Activated CD4-positive, alpha-beta T cell treated with anti-CD3 and anti-CD28 coated beads, Interleukin-2, amount 50 U/mL, for 16 hours (primary cell): ENCODE measurements around the gene PCDHA1.
"Not testable (repeated sequence)": the region's sequence is repeated elsewhere in the genome, so short reads cannot be mapped to it uniquely, and the experiment has no call there.

Experiments
- DNase-seq: peaks from one replicate; pipeline ENCODE4 v3.0.0-alpha.2; 2020

Gene PCDHA1

DNA sequence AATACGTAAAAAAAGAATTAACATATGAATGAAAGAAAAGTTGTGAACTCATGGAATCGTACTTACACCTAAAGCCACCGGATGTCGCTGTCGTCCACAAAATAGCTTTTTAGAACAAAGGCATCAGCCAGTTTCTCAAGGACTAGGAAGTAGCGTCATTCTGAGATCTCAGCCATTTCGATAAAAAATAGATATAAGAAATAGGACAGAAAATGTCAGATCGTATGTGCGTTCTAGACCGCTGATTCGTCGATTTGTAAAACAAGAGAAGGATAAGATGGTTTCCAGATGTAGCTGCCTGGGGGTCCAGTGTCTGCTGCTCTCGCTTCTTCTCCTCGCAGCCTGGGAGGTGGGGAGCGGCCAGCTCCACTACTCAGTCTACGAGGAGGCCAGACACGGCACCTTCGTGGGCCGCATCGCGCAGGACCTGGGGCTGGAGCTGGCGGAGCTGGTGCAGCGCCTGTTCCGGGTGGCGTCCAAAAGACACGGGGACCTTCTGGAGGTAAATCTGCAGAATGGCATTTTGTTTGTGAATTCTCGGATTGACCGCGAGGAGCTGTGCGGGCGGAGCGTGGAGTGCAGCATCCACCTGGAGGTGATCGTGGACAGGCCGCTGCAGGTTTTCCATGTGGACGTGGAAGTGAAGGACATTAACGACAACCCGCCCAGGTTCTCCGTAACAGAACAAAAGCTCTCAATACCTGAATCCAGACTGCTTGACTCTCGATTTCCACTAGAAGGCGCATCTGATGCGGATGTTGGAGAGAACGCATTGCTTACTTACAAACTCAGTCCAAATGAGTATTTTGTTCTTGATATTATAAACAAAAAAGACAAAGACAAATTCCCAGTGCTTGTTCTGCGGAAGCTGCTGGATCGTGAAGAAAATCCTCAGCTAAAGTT is 70.1 kb downstream of the PCDHA1 start, which contains the start of gene PCDHA10:
Gene PCDHA10 (plus strand): TSS at position 126 of the 903 bp plus-strand sequence. CDS start 152 bp downstream, at position 278.
- DNase-seq: no peak

DNA sequence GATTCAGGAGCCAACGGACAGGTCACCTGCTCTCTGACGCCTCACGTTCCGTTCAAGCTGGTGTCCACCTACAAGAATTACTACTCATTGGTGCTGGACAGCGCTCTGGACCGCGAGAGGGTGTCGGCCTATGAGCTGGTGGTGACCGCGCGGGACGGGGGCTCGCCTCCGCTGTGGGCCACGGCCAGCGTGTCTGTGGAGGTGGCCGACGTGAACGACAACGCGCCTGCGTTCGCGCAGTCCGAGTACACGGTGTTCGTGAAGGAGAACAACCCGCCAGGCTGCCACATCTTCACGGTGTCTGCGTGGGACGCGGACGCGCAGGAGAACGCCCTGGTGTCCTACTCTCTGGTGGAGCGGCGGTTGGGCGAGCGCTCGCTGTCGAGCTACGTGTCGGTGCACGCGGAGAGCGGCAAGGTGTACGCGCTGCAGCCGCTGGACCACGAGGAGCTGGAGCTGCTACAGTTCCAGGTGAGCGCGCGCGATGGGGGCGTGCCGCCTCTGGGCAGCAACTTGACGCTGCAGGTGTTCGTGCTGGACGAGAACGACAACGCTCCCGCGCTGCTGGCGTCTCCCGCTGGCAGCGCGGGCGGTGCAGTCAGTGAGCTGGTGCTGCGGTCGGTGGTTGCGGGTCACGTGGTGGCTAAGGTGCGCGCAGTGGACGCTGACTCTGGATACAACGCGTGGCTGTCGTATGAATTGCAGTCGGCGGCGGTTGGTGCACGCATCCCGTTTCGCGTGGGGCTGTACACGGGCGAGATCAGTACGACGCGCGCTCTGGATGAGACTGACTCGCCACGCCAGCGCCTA is 71.4 kb downstream of the PCDHA1 start:
- no peak for DNase-seq

DNA sequence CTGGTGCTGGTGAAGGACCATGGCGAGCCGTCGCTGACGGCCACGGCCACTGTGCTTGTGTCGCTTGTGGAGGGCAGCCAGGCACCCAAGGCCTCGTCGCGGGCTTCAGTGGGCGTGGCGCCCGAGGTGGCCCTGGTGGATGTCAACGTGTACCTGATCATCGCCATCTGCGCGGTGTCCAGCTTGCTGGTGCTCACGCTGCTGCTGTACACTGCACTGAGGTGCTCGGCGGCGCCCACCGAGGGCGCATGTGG is 72.0 kb downstream of the PCDHA1 start:
- no peak for DNase-seq

DNA sequence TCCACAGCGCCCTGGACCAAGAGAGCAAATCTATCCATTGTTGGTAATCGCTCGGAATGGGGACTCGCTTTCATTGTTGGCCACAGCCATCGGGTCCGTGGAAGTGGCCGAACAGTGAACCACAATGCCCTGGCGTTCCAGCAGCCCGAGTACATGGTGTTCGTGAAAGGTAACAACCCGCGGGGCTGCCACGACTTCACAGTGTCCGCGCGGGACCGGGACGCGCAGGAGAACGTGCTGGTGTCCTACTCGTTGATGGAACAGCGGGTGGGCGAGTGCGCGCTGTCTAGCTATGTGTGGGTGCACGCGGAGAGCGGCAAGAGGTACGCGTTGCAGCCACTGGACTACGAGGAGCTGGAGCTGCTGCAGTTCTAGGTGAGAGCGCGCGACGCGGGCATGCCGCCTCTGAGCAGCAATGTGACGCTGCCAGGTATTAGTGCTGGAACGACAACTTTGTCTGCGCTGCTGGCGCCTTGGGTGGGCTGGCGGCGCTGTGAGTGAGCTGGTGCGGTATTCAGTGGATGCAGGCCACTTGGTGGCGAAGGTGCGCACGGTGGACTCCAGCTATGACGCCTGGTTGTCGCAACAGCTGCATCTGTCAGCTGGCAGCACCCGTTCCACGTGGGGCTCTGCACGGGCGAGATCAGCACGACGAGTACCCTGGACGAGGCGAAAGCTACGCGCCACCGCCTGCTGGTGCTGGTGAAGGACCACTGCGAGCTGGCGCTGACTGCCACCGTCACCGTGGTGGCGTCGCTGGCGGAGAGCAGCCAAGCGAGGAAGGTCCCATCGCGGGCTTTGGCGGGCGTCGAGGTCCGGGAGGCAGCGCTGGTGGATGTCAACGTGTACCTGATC is 76.7 kb downstream of the PCDHA1 start:
- DNase-seq: no peak

DNA sequence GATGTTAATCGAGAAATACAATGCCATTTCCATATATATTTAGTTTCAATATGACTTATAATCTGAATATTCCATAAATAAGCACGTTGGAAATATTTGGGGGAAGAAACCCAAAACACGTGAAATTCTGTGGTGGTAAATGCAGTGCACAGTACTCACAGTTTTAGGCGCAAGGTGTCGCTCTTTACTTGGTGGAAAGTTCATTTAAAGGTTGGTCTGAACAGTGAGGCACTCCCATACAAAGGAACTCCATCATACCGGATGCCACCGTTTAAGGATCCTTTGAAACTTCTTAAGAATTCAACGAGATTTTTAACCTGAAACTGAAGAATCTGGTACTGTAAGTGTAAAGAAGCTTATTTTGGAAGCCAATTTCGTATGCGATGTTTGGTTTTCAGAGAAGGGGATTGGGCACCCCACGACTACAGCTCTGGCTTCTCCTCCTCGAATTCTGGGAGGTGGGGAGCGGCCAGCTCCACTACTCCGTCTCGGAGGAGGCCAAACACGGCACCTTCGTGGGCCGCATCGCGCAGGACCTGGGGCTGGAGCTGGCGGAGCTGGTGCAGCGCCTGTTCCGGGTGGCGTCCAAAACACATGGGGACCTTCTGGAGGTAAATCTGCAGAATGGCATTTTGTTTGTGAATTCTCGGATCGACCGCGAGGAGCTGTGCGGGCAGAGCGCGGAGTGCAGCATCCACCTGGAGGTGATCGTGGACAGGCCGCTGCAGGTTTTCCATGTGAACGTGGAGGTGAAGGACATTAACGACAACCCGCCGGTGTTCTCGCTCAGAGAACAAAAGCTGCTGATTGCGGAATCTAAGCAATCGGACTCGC is 83.0 kb downstream of the PCDHA1 start, which contains the start of gene PCDHA11:
Gene PCDHA11 (plus strand): TSS at position 237 of the 834 bp plus-strand sequence. CDS start 147 bp downstream, at position 384.
- DNase-seq: peak; percentile 5

DNA sequence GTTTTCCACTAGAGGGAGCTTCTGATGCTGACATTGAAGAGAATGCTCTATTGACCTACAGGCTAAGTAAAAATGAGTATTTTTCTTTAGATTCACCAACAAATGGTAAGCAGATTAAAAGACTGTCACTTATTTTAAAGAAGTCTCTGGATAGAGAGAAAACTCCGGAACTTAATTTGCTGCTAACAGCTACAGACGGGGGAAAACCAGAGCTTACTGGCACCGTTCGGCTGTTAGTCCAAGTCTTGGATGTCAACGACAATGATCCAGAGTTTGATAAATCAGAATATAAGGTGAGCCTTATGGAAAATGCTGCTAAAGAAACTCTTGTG is 83.6 kb downstream of the PCDHA1 start:
- DNase-seq: no peak

DNA sequence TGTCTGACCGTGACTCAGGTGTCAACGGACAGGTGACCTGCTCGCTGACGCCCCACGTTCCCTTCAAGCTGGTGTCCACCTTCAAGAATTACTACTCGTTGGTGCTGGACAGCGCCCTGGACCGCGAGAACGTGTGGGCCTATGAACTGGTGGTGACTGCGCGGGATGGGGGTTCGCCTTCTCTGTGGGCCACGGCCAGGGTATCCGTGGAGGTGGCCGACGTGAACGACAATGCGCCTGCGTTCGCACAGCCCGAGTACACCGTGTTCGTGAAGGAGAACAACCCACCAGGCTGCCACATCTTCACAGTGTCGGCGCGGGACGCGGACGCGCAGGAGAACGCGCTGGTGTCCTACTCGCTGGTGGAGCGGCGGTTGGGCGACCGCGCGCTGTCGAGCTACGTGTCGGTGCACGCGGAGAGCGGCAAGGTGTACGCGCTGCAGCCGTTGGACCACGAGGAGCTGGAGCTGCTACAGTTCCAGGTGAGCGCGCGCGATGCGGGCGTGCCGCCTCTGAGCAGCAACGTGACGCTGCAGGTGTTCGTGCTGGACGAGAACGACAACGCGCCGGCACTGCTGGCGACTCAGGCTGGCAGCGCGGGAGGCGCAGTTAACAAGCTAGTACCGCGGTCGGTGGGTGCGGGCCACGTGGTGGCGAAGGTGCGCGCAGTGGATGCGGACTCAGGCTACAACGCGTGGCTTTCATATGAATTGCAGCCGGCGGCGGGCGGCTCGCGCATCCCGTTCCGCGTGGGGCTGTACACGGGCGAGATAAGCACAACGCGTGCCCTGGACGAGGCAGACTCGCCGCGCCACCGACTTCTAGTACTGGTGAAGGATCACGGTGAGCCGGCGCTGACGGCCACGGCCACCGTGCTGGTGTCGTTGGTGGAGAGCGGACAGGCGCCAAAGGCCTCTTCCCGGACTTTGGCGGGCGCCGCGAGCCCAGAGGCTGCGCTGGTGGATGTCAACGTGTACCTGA is 84.6 kb downstream of the PCDHA1 start:
- no peak for DNase-seq

DNA sequence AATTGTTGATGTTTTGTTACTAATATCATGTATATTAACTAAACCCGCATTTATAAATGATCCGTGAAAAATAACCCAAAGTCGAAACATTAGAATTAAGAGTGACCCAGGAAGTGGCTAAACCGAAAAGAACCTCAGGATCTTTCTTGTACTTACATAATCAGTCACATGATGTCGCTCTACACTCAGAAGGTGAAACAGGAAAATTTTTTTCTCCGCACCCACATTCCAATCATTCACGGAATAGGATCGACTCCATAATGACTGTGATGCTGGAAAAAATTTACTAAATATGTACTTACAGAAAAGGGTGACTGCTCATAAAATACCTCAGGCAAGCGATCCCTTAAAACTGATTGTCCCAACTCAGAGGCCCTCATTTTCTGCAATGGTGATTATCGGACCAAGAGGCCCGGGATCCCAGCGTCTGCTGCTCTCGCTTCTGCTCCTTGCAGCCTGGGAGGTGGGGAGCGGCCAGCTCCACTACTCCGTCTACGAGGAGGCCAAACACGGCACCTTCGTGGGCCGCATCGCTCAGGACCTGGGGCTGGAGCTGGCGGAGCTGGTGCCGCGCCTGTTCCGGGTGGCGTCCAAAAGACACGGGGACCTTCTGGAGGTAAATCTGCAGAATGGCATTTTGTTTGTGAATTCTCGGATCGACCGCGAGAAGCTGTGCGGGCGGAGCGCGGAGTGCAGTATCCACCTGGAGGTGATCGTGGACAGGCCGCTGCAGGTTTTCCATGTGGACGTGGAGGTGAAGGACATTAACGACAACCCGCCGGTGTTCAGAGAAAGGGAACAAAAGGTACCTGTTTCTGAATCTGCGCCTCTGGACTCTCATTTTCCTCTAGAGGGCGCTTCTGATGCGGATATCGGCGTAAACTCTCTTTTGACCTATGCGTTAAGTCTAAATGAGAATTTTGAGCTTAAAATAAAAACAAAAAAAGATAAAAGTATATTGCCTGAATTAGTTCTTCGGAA is 89.4 kb downstream of the PCDHA1 start, which contains the start of gene PCDHA12:
Gene PCDHA12 (plus strand): TSS at position 224 of the 981 bp plus-strand sequence. CDS start 165 bp downstream, at position 389.
- DNase-seq: no peak

DNA sequence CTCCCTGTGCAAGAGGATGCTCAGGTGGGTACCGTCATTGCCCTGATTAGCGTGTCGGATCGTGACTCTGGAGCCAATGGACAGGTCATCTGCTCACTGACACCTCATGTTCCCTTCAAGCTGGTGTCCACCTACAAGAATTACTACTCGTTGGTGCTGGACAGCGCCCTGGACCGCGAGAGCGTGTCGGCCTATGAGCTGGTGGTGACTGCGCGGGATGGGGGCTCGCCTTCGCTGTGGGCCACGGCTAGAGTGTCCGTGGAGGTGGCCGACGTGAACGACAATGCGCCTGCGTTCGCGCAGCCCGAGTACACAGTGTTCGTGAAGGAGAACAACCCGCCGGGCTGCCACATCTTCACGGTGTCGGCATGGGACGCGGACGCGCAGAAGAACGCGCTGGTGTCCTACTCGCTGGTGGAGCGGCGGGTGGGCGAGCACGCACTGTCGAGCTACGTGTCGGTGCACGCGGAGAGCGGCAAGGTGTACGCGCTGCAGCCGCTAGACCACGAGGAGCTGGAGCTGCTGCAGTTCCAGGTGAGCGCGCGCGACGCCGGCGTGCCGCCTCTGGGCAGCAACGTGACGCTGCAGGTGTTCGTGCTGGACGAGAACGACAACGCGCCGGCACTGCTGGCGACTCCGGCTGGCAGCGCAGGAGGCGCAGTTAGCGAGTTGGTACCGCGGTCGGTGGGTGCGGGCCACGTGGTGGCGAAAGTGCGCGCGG is 90.8 kb downstream of the PCDHA1 start:
- not testable (repeated sequence) for DNase-seq

DNA sequence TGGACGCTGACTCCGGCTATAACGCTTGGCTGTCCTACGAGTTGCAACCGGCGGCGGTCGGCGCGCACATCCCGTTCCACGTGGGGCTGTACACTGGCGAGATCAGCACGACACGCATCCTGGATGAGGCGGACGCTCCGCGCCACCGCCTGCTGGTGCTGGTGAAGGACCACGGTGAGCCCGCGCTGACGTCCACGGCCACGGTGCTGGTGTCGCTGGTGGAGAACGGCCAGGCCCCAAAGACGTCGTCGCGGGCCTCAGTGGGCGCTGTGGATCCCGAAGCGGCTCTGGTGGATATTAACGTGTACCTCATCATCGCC is 91.3 kb downstream of the PCDHA1 start:
- no peak for DNase-seq

DNA sequence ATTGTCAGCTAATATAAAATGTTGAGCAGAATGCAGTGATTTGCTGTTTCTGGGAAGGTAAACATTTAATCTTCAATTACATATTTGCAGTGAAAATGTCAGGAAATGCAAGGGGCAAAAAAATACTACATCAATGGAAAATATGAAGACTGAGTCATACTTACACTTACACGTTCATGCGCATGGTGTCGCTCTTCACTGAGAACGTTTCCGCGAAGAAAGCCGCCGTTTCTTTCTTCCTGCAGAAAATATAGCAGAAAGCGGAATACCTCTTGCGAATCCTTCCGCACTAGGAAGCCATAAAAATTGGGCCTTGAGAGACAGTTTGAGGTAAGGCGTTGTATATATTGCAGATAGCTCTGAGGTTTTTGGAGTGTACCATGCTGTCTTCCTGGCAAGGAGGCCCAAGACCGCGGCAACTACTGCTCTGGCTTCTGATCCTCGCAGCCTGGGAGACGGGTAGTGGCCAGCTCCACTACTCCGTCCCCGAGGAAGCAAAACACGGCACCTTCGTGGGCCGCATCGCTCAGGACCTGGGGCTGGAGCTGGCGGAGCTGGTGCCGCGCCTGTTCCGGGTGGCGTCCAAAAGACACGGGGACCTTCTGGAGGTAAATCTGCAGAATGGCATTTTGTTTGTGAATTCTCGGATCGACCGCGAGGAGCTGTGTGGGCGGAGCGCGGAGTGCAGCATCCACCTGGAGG is 96.1 kb downstream of the PCDHA1 start, which contains the start of gene PCDHA13:
Gene PCDHA13 (plus strand): TSS at position 236 of the 702 bp plus-strand sequence. CDS start 145 bp downstream, at position 381.
- DNase-seq: no peak

DNA sequence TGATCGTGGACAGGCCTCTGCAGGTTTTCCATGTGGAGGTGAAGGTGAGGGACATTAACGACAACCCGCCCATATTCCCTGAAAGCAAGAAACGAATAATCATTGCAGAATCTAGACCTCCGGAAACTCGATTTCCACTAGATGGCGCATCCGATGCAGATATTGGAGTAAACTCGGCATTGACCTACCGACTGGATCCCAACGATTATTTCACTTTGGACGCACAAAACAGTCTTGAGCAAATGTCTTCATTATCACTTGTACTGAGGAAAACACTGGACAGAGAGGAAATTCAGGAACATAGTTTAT is 96.6 kb downstream of the PCDHA1 start:
- DNase-seq: no peak

DNA sequence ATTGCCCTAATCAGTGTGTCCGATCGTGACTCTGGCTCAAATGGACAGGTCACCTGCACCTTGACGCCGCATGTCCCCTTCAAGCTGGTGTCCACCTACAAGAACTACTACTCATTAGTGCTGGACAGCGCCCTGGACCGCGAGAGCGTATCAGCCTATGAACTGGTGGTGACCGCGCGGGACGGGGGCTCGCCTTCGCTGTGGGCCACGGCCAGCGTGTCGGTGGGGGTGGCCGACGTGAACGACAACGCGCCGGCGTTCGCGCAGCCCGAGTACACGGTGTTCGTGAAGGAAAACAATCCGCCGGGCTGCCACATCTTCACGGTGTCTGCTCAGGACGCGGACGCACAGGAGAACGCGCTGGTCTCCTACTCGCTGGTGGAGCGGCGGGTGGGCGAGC is 97.4 kb downstream of the PCDHA1 start:
- no peak for DNase-seq

DNA sequence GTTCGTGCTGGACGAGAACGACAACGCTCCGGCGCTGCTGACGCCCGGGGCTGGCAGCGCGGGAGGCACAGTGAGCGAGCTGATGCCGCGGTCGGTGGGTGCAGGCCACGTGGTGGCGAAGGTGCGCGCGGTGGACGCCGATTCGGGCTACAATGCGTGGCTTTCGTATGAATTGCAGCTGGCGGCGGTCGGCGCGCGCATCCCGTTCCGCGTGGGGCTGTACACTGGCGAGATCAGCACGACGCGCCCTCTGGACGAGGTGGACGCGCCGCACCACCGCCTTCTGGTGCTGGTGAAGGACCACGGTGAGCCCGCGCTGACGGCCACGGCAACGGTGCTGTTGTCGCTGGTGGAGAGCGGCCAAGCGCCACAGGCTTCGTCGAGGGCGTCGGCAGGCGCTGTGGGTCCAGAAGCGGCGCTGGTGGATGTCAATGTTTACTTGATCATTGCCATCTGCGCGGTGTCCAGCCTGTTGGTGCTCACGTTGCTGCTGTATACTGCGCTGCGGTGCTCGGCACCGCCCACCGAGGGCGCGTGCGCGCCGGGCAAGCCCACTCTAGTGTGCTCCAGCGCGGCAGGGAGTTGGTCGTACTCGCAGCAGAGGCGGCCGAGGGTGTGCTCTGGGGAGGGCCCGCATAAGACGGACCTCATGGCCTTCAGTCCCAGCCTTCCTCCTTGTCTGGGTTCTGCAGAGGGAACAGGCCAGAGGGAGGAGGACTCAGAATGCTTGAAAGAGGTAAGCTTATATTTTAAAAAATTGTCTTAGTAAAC is 98.2 kb downstream of the PCDHA1 start:
- DNase-seq: no peak

DNA sequence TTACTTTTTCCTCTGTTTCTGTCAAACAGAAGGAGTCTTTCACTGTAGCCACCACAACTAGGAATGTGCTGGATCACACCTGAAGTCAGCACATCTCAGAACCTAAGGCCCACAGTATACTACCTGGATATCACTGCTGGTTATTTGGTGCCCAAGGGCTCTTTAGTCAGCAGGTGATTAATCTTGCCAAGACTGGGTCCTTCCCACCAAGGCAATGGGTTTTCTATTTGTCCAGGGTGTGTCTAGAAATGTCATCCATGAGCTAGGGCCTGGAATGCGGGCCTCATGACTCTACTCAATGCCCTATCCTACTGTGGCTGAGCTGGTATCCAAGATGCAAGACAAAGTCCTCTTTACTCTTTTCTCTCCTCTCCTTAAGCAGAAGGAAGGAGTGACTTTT is 130.4 kb downstream of the PCDHA1 start:
- no peak for DNase-seq

DNA sequence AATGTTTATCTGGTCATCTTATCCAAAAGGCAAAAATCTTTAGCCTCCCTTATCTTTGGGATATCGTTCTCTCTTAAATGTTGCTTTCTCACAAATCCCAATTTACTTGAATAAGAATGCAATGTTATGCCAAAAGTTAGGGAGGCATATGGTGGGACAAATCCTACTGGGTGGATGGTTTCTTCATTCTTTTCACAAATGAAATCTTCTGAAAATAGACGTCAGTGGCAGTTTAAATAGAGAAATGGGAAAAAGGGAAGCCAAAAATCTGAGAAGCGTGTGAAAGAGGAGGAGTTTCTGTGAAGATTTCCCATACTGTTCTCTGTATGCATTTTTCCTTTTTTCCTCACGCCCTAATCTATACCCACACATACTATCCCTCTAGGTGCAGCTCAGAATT is 137.7 kb downstream of the PCDHA1 start:
- no peak for DNase-seq

DNA sequence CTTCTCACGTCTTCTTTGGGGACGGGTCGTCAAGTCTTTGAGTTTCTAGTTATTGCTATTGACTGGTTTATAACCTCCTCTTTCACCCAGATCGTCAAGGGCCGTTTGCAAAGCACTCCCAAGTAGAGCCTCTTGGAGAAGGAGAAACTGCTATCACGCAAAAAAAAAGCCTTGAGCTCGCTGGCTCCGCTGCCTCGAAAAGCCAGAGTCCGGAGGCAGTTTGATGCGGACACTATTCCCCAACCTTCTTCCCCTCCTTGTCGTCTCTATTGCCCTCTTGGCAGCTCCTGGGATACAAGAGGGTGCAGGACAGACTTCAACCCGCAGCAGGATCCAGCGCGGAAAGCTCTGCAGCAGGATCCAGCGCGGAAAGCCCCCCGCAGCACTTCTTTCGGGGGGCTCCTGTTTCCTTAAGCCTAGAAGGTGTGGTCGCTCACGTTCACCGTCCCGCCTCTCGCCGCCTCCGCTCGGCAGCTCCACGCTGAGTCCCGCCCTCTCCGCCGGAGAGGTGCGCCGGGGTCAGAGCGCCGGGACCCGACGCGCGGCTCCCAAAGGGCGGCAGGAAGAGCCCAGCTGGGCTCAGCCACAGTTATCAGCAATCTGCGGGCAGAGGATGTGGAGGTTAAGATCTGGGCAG is 140.0 kb downstream of the PCDHA1 start, which contains the start of gene PCDHAC1:
Gene PCDHAC1 (plus strand): TSS at position 494 of the 637 bp plus-strand sequence. CDS start 594 bp downstream, outside the sequence.
- DNase-seq: no peak
